Anterior cingulate cortex (tissue), 58 donors: ENCODE results near the gene CHD5.
A peak's percentile ranks its signal among the peaks of the same experiment; 100 is the strongest.

Experiments
- DNase-seq, 58 donors: peaks; one replicate each; lab custom pipeline; 2025; lab: John Stamatoyannopoulos, UW

CHD5 gene

DNA sequence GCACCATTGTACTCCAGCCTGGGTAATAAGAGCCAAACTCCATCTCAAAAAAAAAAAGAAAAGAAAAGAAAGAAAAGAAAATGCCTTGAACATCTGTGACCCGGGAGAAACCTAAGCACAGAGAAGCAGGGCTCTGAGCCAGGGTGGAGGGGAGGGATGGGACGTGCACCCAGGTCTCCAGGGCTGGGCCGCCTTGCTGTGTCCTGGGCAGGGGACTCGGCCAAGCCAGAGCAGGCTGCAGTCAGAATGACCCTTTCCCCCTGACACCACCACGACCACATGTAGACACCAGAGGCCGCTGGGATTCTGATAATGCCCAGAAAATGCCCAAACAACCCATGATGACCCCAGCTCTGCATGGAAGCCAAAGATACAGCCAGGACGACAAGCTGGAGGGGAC, 17.8 kb downstream of the CHD5 start:
- no peak for DNase-seq

DNA sequence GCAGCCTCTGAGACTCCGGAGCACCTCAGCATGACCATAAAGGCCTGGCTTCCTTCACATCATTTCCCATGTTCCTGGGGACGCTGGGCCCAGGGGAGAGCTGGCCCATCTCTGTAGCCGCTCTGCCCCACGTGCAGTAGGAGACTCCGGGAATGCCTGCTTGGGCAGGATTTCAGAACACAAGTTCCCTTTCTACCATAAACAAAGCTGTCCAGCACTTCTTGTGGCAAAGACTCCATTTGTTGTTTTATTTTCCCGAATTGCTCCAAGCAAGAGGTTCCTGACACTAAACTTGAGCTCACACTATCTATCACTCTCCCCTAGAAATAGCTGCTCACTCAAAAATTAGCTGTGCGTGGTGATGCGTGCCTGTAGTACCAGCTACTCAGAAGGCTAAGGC, 21.9 kb downstream of the CHD5 start:
- no peak for DNase-seq

DNA sequence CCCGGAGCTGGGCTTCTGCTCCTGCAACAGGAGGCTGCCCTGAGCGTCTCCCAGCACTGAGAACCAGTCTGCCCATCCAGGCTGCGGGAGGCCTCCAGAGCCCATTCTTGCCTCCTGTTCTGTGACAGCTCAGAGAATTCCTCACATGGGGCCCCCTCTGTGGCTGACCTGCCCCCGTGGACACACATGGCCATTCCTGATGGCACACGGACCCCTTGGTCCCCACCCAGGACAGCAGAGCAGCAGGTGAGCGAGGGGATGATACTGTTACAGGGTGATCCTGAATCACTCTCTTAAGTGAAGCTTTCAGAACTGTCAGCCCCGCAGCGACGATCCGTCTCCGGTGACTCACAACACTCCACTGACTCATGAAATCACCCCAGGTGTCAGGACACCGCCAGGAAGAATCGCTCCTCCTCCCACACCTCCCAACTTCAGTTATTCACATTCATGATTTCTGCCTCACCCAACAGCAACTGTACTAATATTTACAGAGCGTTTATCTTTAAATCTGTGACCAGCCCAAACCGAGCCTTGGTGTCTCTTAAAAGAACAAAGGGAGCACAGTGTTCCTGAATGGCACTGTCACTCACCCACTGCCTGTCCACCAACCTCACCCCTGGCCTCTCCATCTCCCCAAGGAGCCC, 22.5 kb downstream of the CHD5 start:
- DNase-seq, result peak in 23 of 58 donors; percentile 15 to 68 (median 36)

DNA sequence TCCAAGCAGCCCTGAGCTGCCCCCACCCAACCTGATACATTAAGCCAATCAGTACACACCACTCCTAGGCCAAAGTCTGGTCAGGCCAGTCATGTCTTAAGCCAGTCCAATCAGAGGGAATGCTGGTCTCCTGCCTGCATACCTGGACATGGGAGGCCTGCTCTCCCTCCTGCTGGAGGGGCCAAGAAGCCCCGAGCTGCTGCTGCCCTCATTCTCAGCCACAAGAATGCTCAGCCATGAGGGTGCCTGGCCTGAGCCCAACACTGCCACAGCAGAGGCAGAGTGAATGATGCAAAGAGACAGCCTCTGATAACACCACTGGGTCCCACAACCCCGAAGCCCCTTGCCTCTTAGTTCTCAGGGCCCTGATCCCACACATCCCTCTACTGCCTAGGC, 23.0 kb downstream of the CHD5 start:
- DNase-seq, result no peak

DNA sequence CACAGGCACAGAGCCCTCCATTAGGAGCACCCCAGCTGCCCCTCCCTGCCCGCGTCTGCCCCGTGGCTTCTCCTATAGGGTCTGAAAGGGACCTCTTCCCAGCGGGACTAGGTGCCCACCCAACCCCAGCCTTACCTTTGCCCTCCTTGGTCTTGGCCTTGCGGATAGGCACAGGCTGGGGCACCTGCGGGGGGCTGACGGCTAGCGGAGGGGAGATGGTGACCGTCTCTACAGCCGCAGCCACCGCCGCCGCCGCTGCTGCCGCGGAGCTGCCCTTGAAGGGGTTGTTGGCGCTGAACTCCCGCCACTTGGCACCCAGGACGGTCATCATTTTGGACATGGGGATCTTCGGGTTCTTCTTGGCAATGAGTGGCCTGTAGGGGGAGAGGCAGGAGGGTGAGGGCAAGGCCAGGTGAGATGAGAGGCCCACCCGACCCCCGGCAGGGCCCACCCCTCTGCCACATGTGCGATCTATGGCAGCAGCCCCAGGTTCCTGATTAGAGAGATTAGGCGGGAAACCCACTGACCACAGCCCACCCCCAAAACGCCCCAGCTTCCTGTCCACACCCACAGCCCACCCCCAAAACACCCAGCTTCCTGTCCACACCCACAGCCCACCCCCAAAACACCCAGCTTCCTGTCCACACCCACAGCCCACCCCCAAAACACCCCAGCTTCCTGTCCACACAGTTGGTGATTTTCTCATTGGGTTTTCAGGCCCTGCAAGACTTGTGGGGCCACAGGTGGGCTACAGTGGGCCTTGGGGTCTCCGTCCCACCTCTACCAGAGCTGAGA, 25.4 kb downstream of the CHD5 start:
- DNase-seq, result no peak

DNA sequence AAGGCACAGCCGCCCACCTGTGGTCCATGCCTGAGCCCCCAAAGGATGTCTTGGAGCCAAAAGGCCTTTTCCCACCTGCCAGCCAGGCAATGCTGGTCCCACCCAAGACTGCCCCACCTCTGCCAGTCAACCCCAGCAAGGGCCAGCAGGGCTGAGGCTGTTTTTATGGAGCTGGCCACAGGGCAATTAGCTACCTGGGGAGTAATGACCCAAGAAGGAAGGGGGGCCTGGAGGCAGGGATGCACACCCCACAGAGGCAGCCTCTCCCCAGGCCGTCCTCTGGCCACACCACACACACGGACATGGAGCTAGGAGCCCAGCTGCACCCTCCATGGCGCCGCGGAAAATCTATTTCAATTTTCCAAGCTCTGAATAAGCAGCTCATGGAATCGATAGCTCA, 27.2 kb downstream of the CHD5 start:
- DNase-seq, result no peak

DNA sequence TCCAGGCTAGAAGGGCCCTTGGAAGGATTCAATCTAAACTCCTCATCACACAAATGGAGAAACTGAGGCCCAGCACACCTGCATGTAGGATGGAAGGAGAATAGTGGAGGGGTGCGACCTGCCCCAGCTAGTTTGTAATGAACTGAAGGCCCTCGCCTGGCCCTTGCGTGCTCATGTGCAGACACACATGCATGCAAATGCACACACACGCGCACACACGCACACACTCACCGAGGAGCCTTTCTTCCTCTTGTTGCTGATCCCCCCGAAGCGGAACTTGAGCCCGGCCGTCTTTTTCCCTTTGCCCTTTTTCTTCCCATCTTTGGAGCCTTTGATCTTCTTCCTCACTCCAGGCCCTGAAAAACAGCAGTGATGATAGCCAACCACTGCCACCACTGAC, 27.9 kb downstream of the CHD5 start:
- no peak for DNase-seq

DNA sequence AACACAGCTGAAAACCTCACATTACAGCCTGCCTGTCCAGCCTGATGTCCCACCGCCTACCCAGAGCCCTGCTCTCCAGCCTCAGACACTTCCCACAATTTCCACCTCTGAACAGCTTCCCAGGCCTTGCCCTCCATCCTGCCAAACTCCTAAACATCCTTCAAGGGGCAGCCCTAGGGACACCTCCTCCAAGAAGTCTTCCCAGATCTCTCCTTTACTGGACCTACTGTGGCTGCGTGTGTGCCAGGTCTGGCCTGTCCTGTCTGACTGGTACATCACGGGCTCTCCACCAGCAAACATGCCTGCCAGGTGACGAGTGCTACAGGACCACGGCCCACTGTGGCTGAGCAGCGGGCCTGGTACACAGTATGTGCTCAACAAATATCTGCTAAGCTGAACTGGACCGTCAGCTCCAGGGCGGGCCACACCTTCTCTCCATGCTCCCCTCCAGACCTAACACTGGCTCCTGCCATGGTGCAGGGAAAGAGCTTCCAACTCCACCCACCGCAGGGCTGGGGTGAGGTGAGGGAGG, 28.8 kb downstream of the CHD5 start:
- no peak for DNase-seq

DNA sequence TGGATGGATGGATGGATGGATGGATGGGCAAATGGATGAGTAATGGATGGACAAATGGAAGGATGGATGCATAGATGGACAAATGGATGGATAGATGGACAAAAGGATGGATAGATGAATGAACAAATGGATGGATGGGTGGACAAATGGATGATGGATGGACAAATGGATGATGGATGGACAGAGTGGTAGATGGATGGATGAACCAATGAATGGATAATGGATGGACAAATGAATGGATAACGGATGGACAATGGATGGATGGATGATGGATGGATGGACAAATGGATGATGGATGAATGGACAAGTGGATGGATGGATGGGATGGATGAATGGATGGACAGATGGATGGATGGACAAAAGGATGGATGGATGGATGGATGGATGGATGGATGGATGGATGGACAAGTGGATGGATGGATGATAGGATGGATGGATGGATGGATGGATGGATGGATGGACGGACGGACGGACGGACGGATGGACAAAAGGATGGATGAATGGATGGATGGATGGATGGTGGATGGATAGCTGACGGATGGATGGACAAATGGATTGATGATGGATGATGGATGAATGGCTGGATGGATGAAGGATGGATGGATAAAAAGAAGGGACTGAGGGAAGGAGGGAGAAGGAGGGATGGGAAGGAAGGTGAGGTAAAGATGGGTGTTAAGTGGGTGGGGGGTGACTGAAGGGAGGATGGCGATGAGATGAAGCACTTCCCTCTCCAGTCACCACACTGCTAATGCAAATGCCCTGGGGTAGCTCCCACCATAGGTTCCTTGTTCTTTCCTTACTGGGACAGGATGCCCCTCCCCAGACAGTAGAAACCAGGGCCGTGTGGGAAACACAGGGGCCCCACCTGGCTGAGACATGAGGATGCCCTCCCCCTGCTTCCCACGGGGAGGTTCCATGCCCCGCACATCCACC, 29.8 kb downstream of the CHD5 start:
- no peak for DNase-seq

DNA sequence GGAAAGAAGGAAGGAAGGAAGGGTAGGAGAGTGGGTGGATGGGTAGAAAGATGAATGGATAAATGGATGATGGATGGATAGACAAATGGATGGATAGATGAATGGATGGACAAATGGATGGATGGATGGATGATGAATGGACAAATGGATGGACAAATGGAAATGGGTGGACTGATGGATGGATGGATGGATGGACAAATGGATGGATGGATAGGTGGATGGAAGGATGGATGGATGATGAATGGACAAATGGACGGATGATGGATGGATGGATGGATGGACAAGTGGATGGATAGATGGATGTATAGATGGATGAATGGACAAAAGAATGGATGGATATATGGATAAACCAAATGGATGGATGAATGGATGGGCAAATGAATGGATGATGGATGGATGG, 30.5 kb downstream of the CHD5 start:
- DNase-seq, result no peak

DNA sequence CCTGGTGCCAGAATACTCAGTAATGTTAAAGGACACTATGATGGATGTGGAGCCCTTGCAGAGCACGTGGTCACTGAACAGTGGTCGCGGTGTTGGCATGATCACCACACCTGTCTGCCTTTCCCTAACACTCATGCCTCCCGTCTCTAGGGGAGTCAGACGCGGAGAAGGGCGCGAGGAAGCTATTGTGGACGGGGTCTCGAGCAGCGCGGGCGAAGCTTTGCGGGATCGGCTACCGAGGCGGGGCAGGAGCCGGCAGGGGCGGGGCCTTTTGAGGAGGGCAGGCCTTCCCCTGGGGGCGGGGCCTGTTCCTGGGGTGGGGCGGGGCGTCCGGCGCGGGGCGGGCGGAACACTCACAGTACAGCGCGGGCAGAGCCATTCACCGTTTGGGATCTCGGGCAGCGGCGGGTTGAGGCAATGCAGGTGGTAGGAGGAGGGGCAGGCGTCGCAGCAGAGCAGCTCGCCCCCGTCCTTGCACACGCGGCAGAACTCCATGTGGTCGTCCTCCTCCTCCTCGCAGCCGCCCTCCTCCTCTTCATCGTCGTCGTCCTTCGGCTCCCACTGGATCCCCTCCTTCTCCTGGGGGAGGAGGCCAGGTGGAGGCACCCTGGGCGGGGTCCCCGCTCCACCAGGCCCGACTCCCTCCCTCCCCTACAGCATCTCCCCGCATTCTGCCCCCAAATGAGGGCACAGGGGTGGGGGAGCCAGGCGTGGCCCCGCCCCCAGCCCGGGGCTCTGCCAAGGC, 31.5 kb downstream of the CHD5 start:
- DNase-seq, result peak in 25 of 58 donors; percentile 10 to 67 (median 33)

DNA sequence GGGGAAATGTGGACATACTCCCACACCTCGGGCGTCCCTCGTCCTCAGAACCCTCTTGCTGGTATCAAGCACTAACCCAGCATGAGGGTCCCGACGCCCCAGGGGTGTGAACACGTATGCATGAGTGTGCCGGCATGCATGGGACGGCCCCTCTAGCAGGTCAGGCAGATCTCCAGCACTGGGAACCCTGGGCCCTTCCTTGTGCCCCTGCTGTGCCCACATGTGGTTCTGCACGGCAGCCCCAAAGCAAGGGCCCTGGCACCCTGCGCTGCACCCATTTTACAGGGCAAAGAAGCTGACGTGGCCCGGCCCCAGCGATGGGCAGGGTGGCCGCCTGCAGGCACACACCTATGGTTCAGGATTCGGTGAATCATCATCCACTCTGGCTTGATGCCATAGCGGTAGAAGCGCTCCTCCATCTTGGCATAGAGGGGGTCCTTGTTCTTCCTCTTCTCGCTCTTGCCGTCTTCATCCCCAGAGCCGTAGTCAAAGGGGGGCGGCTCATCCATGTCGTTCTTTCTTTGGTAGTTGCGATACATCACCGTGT, 34.2 kb downstream of the CHD5 start:
- DNase-seq, result no peak

DNA sequence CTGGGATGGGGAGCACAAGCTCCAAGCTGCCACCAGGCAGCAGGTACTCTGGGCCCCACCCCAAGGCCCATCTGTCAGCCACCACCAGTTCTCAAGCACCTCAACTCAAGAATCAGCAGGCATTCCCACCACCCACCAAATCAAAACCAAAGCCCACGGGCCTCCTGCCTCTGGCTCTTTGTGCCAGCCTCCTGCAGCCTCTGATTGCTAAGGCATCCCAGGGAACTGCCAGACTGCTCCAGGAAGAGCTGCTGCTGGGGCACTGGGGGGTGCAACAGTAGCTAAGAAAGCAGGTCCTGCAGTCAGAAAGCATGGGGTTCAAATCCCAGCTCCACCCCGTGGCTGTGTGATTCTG, 34.7 kb downstream of the CHD5 start:
- DNase-seq, result peak in 6 of 58 donors; percentile 15 to 35 (median 26)

DNA sequence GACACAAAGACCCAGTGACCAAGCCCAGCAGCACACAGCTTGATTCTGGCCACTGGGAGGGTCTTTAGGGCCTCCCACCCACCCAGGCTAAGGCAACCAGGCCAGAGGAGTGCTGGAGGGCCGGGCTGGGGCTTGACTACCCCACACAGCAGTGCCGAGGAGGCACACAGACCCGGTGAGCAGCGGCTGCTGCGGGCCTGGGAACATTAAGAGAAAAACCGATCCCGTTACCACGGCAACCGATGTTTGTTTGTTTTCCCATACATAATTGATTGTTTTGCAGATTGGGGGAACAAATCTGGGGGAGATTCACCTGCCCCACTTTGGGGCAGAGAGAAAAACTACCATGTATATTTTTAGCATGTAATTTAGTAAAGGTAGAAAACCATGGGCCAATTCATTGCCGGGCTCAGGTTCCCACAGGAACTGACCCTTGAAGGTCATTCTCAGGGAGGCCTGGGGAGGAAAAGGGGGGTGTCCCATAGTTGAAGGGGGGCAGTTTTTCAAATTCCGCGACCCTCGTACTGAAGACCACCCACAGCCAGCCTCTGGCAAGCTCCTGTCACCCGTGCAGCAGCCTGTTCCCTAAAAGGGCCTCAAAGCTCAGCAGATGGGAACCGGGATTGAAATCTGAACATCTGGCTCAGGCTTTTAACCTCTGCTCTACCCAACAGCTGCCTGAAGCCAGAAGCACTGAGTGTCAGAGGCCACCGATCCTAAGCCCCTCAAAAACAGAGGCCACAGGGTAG, 35.3 kb downstream of the CHD5 start:
- DNase-seq, result no peak

DNA sequence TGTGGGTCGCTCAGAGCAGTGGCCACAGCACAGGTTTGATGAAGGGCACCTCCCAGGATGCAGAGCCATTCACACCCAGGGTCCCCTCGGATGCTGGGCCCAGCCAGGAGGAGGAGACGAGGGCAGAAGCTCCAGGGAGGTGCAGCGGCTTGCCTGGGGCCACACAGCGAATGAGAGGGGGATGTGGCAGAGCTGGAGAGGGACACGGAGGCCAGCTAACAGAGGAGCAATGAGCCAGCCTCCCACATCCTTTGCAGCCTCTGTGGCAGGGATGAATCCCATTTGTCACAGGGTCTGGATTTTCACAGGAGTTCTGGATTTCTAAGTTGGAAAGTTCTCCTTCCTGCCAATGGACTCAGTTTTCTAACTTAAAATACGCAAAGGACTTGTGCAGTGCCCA, 35.9 kb downstream of the CHD5 start:
- peak in 2 of 58 donors; percentile 22 to 23 for DNase-seq

DNA sequence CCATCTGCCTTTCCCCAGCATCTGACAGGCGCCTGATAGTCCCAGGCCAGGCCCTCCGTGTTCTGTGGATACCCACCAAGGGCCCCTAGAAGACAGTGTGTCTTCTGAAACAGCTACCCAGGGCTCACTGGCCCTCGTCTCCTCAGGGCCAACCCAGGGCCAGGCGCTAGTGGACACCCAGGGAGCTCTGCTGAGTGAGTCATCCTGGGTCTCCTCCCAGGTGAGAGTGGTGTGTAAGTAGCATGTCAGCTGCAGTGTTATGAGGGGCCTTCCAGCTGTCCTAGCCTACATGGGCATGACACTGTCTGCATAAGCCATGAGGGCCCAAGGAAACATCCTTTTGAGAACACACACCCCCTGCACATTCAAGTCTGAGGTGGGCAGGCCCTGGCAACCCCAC, 36.7 kb downstream of the CHD5 start:
- no peak for DNase-seq

DNA sequence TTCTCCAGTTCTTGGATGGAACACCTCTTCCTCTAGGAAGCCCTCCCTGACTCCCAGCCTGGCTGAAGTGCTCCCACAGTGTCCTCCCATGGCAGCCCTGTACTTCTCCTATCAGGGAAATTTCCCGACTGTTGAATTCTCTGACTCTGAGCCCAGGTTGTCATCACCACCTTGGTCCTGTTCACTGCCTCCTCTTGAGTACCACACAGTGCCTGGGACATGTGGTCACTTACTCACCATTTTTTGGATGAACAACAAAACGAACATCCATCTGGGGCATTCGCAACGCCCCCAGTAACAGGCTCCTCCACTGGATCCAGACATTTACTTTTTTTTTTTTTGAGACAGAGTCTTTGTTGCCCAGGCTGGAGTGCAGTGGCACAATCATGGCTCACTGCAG, 37.4 kb downstream of the CHD5 start:
- peak in 4 of 58 donors; percentile 9 to 50 (median 14) for DNase-seq

DNA sequence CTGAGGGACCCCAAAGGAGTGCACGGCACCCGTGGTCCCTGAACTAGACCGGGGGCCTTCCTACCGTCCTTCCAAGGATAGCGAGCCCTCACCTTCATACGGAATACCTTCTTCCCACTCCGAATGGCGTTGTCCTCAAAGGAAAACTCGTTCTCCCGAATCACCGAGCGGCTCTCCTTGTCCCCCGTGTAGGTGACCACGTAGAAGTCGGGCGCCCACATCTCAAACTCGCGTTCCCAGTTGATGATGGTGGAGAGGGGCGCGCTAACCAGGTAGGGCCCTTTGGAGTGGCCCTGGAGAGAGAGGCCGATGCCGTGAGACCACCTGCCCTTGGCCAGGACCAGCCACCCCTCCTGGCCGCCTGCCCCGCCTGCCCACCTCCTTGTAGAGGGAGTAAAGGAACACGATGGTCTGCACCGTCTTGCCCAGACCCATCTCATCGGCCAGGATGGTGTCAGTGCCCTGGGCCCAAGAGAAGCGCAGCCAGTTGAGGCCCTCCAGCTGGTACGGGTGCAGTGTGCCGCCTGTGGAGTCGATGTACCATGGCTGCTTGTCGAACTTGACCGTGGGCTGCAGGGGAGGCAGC, 38.0 kb downstream of the CHD5 start:
- DNase-seq, result no peak

DNA sequence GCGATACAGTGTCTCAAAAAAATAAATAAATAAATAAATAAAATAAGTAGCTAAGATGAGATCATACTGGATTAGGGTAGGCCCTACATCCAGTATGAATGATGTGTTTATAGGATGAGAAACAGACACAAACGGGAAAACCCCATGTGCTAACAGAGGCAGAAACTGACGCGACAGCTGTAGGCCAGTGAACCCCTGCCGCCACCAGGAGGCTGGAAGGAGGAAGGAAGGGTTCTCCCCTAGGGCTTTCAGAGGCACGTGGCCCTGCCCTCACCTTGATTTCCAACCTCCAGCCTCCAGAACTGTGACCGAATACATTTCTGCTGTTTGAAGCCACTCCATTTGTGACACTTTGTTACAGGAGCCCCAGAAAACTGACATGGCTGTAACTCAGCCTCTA, 38.5 kb downstream of the CHD5 start:
- DNase-seq, result no peak
